ENCODE results near the gene CMSS1.
A peak's percentile ranks its signal among the peaks of the same experiment; 100 is the strongest.

Gene CMSS1

GRCh38 chr3:100053951-100054620 is 236.4 kb downstream of the CMSS1 start:
- no peak for DNase-seq (ENCODE audit: low read depth, low spot score)

- DNase-seq (ENCODE audit: low read depth, low spot score), result no peak
Measured at GRCh38 chr3:100057716-100058575, 240.3 kb downstream of the CMSS1 start.

GRCh38 chr3:100059472-100059871 is 241.8 kb downstream of the CMSS1 start:
- no peak for DNase-seq (ENCODE audit: low read depth, low spot score)

- no peak for DNase-seq (ENCODE audit: low read depth, low spot score)
Measured at GRCh38 chr3:100060685-100061484, 243.2 kb downstream of the CMSS1 start.

- no peak for DNase-seq (ENCODE audit: low read depth, low spot score)
Measured at GRCh38 chr3:100062665-100063064, 245.0 kb downstream of the CMSS1 start.

GRCh38 chr3:100063929-100064461 is 246.3 kb downstream of the CMSS1 start:
- DNase-seq (ENCODE audit: low read depth, low spot score), result no peak

GRCh38 chr3:100067589-100067988 is 249.9 kb downstream of the CMSS1 start:
- no peak for DNase-seq (ENCODE audit: low read depth, low spot score)

- peak; percentile 71 for DNase-seq (ENCODE audit: low read depth, low spot score)
Measured at GRCh38 chr3:100068826-100069225, 251.2 kb downstream of the CMSS1 start.

- no peak for DNase-seq (ENCODE audit: low read depth, low spot score)
Measured at GRCh38 chr3:100069472-100069871, 251.8 kb downstream of the CMSS1 start.

GRCh38 chr3:100072326-100073048 is 254.8 kb downstream of the CMSS1 start:
- DNase-seq (ENCODE audit: low read depth, low spot score), result no peak

- DNase-seq (ENCODE audit: low read depth, low spot score), result no peak
Measured at GRCh38 chr3:100073049-100073713, 255.5 kb downstream of the CMSS1 start.

- peak; percentile 79 for DNase-seq (ENCODE audit: low read depth, low spot score)
Measured at GRCh38 chr3:100073714-100074307, 256.1 kb downstream of the CMSS1 start.

- no peak for DNase-seq (ENCODE audit: low read depth, low spot score)
Measured at GRCh38 chr3:100075196-100075595, 257.5 kb downstream of the CMSS1 start.

- no peak for DNase-seq (ENCODE audit: low read depth, low spot score)
Measured at GRCh38 chr3:100075851-100076730, 258.4 kb downstream of the CMSS1 start.

GRCh38 chr3:100076731-100077529 is 259.3 kb downstream of the CMSS1 start:
- no peak for DNase-seq (ENCODE audit: low read depth, low spot score)

- no peak for DNase-seq (ENCODE audit: low read depth, low spot score)
Measured at GRCh38 chr3:100079328-100079727, 261.7 kb downstream of the CMSS1 start.

GRCh38 chr3:100080573-100080972 is 262.9 kb downstream of the CMSS1 start:
- no peak for DNase-seq (ENCODE audit: low read depth, low spot score)

GRCh38 chr3:100081311-100081710 is 263.6 kb downstream of the CMSS1 start:
- DNase-seq (ENCODE audit: low read depth, low spot score), result no peak
